NK-92 (cell line): ENCODE results near the gene SPAG8.

Source experiments
- DNase-seq: peaks from one replicate; lab custom pipeline; 2025; ENCODE audit not compliant: unreplicated experiment; lab: John Stamatoyannopoulos, UW

The SPAG8 gene, protein sequence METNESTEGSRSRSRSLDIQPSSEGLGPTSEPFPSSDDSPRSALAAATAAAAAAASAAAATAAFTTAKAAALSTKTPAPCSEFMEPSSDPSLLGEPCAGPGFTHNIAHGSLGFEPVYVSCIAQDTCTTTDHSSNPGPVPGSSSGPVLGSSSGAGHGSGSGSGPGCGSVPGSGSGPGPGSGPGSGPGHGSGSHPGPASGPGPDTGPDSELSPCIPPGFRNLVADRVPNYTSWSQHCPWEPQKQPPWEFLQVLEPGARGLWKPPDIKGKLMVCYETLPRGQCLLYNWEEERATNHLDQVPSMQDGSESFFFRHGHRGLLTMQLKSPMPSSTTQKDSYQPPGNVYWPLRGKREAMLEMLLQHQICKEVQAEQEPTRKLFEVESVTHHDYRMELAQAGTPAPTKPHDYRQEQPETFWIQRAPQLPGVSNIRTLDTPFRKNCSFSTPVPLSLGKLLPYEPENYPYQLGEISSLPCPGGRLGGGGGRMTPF

DNA sequence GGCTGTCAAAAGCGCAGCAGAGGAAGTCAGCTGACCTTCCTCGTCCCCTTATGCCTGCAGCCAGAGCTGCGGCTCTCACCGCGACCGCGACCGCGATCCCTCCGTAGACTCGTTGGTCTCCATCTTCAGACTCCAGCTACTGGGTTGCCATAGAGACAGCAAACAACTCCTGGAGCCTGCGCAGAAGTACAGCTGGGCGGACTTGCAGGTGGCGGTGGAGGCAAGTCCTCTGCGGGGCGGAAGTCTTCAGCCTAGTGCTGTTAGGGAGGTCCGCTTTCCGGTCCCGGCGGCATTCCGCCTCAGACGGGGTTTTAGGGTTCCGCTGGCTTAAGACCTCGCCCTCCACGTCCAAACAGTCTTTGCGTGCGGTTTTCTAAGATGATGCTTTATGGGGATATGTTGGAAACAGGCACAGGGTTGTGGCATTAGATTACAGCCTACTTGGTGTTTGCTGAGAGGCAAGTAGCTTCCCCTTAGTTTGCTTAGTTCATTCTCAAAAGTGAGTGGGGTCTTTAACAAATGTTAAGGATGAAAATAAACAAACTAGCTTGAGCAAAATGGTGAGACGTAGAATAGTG lies at the start of gene SPAG8:
TSS of gene SPAG8 (minus strand) at position 238 of the 578 bp plus-strand sequence. CDS start at position 123, 115 bp downstream.
- DNase-seq, result peak; percentile 89

DNA sequence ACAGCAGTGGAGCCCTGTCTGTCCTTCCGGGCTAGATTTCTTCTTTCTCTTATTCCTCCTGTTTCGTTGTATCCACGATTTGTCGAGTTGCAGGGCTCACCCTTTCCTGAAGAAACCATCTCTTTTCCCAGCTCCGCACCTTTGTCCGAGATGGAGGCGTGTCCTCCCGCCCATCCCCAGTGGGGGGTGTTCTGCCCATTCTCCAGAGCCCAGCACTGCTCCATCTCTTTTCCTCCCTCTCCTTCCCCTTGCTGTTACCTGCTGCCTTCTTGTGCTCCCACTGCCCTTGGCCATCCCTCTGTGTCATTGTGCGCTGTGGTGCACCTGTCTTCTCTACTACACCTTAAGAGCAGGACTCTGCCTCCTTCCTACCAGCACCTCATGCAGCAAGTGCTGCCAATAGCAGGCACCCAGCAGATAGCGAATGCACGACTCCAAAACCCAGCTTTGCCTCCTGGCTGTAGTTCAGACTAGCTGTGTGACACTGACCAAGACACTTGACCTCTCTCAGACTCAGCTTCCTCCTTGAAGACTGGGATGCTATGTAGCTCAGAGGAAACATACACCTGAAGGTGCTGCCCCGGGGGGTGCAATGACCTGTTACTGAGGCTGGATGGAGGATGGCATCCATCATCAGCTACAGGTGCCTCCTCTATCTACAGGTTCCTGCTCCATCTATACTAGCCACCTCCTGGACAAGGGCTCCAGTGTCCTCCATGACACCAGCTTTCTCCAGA lies 49.3 kb upstream of the SPAG8 start:
- DNase-seq, result no peak

DNA sequence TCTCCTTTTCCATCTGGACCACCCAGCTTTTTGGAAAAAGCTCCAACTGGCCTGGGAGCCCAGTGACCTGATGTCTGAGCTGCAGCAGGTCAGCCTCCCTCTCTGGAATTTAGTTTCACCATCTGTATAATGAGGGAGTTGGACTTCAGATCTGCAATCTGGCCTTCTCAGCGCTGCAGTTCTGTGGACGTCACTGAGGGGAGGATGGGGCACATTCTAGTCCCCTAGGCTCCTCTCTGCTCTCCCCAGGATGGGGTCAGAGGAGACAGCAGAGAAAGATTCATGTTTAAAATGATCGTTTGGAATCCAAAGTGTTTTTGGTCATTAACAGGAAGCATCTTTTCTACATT lies 47.9 kb upstream of the SPAG8 start:
- no peak for DNase-seq

DNA sequence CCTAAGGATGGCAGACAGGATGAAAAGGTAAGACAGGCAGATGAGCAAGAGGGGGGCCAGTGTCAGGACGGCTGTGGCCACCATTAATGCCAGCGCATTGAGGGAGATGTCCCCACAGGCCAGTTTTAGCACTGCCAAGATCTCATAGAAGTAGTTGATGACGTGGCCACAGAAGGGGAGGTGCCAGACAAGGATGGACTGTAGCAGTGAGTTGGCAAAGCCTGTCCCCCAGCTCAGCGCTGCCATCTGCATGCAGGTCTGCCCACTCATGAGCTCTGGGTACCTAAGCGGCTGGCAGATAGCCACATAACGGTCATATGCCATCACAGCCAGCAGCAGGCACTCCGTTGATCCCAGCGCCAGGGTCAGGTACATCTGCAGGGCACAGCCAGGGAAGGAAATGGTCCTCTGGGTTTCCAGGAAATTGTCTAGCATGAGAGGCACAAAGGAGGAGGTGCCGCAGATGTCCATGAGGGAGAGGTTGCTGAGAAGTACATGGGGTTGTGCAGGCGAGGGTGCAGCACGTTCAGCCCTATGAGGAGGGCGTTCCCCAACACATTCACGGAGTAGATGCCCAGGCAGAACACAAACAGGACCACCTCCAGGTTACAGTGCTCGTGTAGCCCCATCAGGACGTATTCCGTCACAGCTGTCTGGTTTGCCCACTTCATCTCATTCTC lies 47.4 kb upstream of the SPAG8 start:
- DNase-seq, result no peak

DNA sequence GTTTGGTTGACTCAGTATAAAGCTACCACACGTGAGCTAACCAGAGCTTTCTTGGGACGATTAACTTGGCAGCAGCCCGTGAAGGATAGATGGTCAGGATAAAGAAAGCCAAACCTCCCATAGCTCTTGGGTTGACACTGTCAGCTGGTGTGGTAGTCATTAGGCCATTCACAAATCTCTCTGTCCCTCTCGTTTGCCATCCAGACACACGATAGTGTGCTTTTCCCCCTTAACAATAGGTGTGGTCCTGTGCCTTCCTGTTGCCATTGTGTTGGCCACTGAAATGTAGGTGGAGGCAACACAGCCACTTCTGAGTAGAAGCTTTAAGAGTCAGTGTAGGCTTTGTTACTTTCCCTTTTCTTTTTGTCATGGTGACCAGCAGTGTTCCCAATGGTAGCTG lies 46.4 kb upstream of the SPAG8 start:
- no peak for DNase-seq

DNA sequence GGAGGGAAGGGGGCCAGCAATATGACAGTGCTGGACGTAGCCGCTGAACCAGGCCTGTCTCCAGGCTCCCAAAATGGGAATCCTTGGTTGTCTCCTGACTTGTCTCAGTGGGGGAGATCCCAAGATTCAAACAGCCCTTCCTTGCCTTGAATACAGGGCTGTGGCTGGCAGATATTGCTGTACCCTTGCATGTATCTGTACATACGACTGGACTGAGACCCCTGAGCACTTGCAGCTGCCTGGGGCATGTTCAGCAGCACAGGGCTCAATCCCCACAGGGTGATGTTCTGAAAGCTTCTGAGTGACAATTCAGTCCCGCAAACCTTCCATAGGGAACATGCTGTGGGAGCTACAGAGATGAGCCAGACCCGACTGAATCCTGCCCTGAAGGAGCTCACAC lies 44.8 kb upstream of the SPAG8 start:
- no peak for DNase-seq

DNA sequence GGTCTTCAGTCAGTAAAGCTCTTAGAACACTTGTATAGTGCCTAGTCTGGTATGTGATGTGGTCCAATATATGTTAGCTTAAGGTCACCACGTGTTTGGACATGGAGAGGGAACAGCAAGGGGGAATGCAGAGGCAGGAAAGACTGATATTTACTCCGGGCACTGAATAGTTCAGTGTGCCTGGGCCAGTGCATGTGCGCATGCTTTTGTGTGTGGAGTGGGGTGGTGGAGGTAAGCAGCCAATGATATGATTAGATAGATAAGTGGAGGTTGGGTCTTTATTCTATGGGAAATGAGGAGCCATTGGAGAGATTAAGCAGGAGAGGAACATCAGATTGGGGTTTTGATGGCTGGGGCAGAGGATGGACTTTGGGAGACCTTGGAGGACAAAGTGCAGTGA lies 44.1 kb upstream of the SPAG8 start:
- no peak for DNase-seq

DNA sequence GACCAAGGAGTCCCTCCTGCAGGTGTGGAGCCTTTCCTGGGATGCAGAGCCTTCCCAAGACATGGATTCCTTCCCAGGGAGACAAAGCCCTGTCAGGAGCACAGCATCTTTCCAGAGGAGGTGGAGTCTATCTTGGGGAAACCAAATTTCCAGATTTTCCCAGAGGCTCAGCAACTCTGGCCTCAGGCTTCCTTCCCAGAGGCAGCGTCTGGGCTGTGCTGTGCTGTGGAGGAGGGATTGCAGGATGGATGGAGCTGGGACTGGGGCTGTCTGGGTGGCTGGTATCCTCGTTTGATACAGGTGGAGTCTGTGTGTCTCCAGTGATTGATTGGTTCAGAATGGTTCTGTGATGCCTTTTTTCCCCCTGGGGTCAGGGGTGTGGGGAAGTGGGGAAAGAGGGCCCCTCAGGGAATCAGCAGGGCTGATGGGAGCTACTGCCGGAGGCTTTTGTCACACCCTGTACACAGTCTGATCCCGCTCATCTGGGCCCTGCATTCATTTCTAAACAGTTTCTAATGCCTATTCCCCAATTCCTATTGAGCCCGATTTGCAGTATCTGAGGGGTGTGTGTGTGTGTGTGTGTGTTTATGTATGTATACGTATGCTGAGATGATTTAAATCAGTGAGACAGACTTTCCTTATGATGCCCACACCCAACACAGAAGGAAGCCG lies 42.2 kb upstream of the SPAG8 start:
- DNase-seq, result no peak

DNA sequence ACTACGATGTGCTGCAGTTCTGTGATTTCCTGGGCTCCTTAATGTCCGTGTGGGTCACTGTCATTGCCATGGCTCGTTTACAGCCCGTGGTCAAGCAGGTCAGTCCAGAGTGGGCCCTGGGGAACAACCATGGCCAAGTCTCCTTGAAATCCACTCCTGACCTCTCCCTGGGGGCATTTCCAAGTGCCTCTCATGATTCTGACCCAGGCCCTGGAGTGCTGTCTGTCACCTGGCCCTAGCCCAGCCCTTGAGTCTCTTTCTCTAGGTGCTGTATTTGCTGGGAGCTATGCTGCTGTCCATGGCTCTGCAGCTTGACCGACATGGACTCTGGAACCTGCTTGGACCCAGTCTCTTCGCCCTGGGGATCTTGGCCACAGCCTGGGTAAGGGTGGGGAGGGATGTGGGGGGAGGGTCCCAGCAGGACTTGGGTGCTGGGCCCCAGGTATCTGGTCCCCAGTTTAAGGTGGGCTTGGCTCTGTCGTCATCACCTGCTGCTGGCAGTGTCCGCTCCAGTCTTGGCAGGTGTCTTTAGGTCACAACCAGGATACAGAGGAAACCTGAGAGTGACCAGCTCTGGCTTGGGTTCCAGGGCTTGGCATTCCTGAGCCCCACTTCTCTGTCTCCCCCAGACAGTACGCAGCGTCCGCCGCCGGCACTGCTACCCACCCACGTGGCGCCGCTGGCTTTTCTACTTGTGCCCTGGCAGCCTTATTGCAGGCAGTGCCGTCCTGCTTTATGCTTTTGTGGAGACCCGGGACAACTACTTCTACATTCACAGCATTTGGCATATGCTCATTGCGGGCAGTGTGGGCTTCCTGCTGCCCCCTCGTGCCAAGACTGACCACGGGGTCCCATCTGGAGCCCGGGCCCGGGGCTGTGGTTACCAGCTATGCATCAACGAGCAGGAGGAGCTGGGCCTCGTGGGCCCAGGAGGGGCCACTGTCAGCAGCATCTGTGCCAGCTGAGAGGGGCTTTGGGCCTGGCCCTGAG lies 41.1 kb upstream of the SPAG8 start:
- DNase-seq, result no peak

DNA sequence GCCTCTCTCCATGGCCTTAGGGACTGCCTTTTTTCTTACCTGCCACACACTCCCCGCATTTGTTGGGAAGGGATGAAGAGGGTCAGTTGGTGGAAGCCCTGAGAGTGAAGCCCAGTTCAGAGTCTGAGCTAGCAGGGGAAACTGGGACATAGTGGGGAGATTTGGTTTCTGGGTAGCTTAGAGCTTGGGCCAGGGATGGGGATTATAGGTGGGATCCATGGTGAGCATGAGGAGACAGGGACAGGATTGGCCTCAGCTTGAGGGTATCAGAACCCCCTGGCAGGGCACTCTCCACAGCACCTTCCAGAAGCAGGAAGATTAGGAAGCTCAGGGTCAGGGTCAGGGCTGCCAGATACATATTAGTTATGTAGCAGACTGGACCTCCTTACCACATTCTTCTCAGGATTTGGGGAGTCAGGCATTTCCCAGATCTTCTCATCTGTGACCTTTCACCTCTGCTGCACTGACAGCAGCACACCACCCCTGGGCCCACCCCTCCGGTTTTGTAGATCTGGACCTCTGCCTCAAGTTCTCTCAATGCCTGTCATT lies 40.3 kb upstream of the SPAG8 start:
- no peak for DNase-seq

DNA sequence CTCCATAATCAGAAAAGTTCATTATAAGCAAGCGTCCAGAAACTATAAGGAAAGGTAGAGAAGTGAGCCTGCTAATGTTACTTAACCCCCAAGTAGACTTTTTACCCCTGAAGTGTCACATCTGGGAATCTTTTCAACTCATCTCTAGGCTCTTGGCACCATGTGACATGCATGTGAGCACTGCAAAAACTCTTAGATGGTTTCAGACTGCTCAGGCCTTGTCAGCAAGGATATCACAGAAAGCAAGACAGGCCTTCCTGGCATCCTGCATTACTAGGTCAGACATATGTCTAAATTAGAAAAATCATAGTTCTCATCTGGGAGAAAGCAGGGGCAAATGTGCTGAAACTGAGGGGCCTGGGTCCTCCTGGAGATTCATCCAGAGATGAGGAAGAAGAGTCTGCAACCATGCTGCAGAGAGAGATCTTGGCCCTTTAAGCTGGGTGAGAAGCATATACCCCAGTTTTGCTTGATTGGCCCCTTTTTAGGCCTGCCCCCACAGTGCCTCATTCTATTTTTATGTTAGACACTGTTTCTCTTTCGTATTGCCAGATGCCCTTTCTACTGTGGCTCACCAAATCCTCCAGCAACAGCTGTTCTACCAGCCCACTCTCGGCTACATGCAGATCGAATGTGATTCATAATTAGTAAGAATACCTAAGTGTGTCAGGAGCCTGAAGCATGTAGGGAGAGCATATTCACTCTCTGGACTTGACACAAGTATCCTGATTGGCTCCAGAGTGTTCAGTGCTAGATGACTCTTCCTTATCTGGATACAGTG lies 35.9 kb upstream of the SPAG8 start:
- no peak for DNase-seq

DNA sequence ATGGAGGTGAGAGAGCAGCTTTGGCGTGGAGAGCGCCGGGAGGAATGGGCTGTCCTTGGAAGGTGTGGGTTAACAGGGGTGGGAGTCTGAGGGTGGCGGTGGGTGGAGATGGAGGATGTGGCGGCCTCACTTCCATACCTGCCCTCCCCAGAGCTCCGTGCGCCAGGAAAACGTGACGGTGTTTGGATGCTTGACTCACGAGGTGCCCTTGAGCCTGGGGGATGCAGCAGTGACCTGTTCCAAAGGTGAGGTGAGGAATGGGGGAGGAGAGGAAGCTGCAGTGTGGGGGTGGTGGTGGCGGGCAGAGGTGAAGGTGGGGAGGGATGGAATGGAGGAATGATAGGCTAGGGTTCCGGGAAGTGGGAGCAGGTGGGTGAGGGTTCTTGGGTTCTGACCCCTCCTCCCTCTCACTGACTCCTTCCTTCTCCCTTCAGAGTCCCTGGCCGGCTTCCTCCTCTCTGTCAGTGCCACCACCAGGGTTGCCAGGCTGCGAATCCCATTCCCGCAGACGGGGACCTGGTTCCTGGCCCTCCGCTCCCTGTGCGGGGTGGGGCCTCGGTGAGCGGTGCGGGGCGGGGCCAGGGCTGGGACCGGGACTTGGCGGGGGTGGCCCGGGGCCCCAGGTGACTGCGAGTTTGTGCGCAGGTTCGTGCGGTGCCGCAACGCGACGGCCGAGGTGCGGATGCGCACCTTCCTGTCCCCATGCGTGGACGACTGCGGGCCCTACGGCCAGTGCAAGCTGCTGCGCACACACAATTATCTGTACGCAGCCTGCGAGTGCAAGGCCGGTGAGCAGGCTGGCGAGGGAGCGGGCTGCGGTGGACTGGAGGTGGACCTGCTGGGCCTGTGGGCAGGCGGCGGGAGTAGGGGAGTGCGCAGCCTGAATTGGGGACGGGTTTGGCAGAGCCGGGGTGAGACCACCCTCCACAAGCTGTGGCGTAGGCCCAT lies 34.0 kb upstream of the SPAG8 start:
- no peak for DNase-seq

DNA sequence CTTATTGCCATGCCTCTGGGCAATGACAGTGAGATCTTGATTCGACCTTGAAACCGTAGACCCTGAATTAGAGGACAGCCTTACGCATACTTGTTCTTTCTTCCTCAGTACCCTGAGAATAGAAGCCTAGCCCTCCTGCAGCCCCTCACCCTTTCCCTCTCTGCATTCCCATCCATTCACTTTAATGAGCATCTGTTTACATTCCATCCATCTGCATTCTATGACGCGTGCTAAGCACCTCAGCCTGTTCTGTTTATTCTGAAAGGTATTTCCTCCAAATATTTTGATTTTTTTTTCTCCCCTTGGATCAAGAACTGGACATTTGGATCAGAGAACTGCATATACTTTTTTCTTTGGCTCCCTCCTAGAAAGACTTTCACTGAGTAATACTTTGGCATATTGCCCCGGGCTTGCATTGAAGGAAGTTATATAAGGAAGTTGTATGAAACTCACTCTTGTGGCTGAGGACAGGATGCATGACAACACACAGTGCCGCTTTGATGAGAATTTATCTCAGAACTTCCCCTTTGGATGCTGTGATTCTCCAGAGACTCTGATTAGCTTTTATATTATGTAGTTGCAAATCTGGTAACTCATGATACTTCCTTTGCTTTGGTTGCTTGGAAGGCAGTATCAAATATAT lies 32.7 kb upstream of the SPAG8 start:
- no peak for DNase-seq

DNA sequence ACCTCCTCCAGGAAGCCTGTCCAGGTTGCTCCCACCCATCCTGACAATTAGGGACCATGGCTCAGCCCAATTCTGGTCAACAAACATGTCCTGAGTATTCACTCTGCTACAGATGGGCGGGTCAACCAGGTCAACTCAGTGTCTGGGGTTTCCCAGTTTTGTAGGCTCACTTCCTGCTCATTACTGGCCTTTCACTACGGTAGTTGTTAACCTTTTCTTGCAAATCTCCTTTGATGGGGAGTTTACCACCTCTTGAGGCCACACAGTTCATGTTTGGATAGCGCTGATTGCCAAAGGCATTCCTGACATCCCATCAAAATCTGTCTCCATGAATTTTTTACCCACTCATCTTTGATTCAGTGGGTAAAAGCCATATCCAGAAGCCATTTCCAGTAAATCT lies 30.7 kb upstream of the SPAG8 start:
- DNase-seq, result no peak

DNA sequence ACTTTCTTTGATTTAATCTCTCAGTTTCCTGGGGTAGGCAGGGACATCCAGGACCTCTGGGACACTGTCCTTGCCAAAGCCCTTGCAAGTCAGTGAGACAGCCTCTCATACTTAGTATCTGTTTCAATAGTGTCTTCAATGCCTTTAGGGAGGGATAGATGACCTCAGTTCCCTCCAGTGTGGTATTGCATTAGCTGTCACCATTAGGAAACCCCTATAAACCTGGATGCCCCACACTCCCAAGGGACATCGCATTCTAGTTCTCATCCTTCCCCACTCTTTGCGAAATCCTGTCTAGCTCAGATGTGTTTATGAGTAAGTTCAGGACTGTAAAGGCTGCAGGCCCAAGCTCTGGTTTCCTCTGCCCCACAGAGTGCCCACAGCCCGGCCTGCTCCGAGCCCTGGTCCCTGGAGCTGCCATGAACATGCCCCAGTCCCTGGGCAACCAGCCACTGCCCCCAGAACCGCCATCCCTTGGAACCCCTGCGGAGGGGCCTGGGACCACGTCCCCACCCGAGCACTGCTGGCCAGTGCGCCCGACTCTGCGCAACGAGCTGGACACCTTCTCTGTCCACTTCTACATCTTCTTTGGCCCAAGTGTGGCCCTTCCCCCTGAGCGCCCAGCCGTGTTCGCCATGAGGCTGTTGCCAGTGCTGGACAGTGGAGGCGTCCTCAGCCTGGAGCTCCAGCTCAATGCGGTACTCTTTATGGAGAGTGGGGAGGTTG lies 30.1 kb upstream of the SPAG8 start:
- DNase-seq, result no peak

DNA sequence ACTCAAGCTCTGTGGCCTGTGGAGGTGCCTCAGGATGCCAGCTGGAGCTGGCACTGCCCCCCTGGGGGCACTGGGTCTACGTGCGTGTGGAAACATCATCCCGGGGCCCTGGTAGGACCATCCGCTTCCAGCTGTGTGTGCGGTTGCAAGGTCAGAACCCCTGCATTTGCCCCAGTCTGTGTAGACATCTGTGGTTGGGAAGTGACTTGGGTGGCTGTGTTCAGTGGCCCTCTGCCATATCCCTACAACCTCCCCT lies 29.5 kb upstream of the SPAG8 start:
- no peak for DNase-seq
